Uterus (tissue), 2 donors: ENCODE measurements around the gene ZCCHC8.

Experiments used
- POLR2A ChIP-seq, 2 donors: fragments of 450-650 bp; IDR thresholded peaks; one replicate each; pipeline ENCODE4 v1.6.1; 2016; ENCODE audit warnings: antibody characterized with exemption in 2 of 2, mild to moderate bottlenecking in 1 of 2, moderate library complexity in 1 of 2
- TF ChIP-seq, protein P1 (sequence below), 4 experiments: fragments of 200-600 bp in 2 of 4; fragments of 450-650 bp in 2 of 4; sonication (generic) in 2 of 4; IDR thresholded peaks; one replicate each; pipeline ENCODE4 v1.5.1; 2016 to 2019; ENCODE audit warnings: antibody characterized with exemption in 4 of 4, mild to moderate bottlenecking in 2 of 4, moderate library complexity in 1 of 4

GRCh38 chr12:122503147-122503751, 2.5 kb upstream of the ZCCHC8 start:
- TF ChIP-seq, protein P1, sequence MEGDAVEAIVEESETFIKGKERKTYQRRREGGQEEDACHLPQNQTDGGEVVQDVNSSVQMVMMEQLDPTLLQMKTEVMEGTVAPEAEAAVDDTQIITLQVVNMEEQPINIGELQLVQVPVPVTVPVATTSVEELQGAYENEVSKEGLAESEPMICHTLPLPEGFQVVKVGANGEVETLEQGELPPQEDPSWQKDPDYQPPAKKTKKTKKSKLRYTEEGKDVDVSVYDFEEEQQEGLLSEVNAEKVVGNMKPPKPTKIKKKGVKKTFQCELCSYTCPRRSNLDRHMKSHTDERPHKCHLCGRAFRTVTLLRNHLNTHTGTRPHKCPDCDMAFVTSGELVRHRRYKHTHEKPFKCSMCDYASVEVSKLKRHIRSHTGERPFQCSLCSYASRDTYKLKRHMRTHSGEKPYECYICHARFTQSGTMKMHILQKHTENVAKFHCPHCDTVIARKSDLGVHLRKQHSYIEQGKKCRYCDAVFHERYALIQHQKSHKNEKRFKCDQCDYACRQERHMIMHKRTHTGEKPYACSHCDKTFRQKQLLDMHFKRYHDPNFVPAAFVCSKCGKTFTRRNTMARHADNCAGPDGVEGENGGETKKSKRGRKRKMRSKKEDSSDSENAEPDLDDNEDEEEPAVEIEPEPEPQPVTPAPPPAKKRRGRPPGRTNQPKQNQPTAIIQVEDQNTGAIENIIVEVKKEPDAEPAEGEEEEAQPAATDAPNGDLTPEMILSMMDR (IDR thresholded peaks at IDR 0.05) = no peak
- TF ChIP-seq POLR2A (IDR thresholded peaks at IDR 0.05) = no peak
